HEK293 (cell line): ENCODE results near the gene CNTN4.

Experiments used
- CTCF ChIA-PET: fragments of 350-600 bp; formaldehyde crosslinking; extraction: SDS; loops from one replicate; lab custom pipeline; 2021; ENCODE audit warnings: antibody characterized with exemption; lab: Yijun Ruan, JAX
- POLR2A ChIA-PET: fragments of 300-600 bp; formaldehyde crosslinking; extraction: SDS; loops from one replicate; lab custom pipeline; 2020; ENCODE audit warnings: antibody characterized with exemption, inconsistent platforms; lab: Yijun Ruan, JAX
- H3K27ac ChIP-seq: fragments of 200-500 bp; sonication (Bioruptor generic); 2 replicates; pipeline ENCODE4 v1.5.1; 2014; ENCODE audit warnings: low read depth, low read length, control low read depth, inconsistent platforms; ENCODE audit errors: extremely low read depth
- H3K36me3 ChIP-seq, 2 experiments: fragments of 200-500 bp in 1 of 2; sonication (Bioruptor generic) in 1 of 2; 1 replicate in 1 of 2; 2 replicates in 1 of 2; pipeline ENCODE4 v1.5.1; 2014 to 2017; ENCODE audit warnings: inconsistent platforms in 2 of 2, low read length in 2 of 2; ENCODE audit not compliant: control insufficient read depth in 2 of 2, insufficient read depth in 1 of 2
- H3K4me1 ChIP-seq: fragments of 200-500 bp; sonication (Bioruptor generic); 2 replicates; pipeline ENCODE4 v1.5.1; 2014; ENCODE audit warnings: mild to moderate bottlenecking, low read length, inconsistent platforms; ENCODE audit not compliant: control insufficient read depth, insufficient read depth
- H3K4me3 ChIP-seq: 2 replicates; pipeline ENCODE4 v1.5.1; 2011; ENCODE audit warnings: low read depth, mild to moderate bottlenecking, control low read depth, low read length, moderate library complexity
- H3K9me3 ChIP-seq: fragments of 200-500 bp; sonication (Bioruptor generic); 2 replicates; pipeline ENCODE4 v1.5.1; 2014; ENCODE audit warnings: low read depth, low read length, inconsistent platforms; ENCODE audit not compliant: control insufficient read depth, insufficient read depth
- HIC1 ChIP-seq: fragments of 450-650 bp; formaldehyde crosslinking; IDR thresholded peaks from 2 replicates; pipeline ENCODE4 v1.5.1; 2016; ENCODE audit warnings: missing biosample characterization, missing genetic modification characterization
- HOXC10 ChIP-seq: sonication (generic); formaldehyde crosslinking; IDR thresholded peaks from 2 replicates; pipeline ENCODE4 v1.8.1; 2023; ENCODE audit warnings: mild to moderate bottlenecking, missing genetic modification reagents
- KLF10 ChIP-seq: fragments of 450-650 bp; IDR thresholded peaks from 2 replicates; pipeline ENCODE4 v1.5.1; 2018; ENCODE audit warnings: missing biosample characterization, mild to moderate bottlenecking, missing genetic modification characterization
- KLF9 ChIP-seq: fragments of 450-650 bp; formaldehyde crosslinking; IDR thresholded peaks from 2 replicates; pipeline ENCODE4 v1.5.1; 2016; ENCODE audit warnings: missing biosample characterization, missing genetic modification characterization, low read depth
- TCF7L2 ChIP-seq: IDR thresholded peaks from 2 replicates; pipeline ENCODE4 v1.6.1; 2011; ENCODE audit warnings: low read depth, mild to moderate bottlenecking, inconsistent platforms, low read length, moderate library complexity, borderline replicate concordance
- TSHZ1 ChIP-seq: fragments of 450-650 bp; formaldehyde crosslinking; IDR thresholded peaks from 2 replicates; pipeline ENCODE4 v1.5.1; 2016; ENCODE audit warnings: missing biosample characterization, missing genetic modification characterization, borderline replicate concordance
- ZBTB48 ChIP-seq: fragments of 450-650 bp; formaldehyde crosslinking; IDR thresholded peaks from 2 replicates; pipeline ENCODE4 v1.5.1; 2016; ENCODE audit warnings: missing biosample characterization, missing genetic modification characterization
- ZNF133 ChIP-seq: fragments of 450-650 bp; formaldehyde crosslinking; IDR thresholded peaks from 2 replicates; pipeline ENCODE4 v1.5.1; 2016; ENCODE audit warnings: missing biosample characterization, missing genetic modification characterization
- ZNF19 ChIP-seq: fragments of 450-650 bp; formaldehyde crosslinking; IDR thresholded peaks from 2 replicates; pipeline ENCODE4; 2016; ENCODE audit warnings: missing biosample characterization, missing genetic modification characterization, low read depth
- ZNF248 ChIP-seq: fragments of 450-650 bp; formaldehyde crosslinking; IDR thresholded peaks from 2 replicates; pipeline ENCODE4 v1.5.1; 2017; ENCODE audit warnings: missing biosample characterization, missing genetic modification characterization
- ZNF302 ChIP-seq: fragments of 450-650 bp; formaldehyde crosslinking; IDR thresholded peaks from 2 replicates; pipeline ENCODE4 v1.5.1; 2016; ENCODE audit warnings: missing biosample characterization, missing genetic modification characterization, low read depth
- ZNF366 ChIP-seq: fragments of 450-650 bp; formaldehyde crosslinking; conservative IDR thresholded peaks from 2 replicates; pipeline ENCODE4 v1.5.1; 2016; ENCODE audit warnings: missing biosample characterization, missing genetic modification characterization
- ZNF37A ChIP-seq: fragments of 450-650 bp; IDR thresholded peaks from 2 replicates; pipeline ENCODE4 v1.5.1; 2018; ENCODE audit warnings: missing biosample characterization, missing genetic modification characterization
- ZNF449 ChIP-seq: fragments of 450-650 bp; formaldehyde crosslinking; IDR thresholded peaks from 2 replicates; pipeline ENCODE4 v1.5.1; 2017; ENCODE audit warnings: missing biosample characterization, mild to moderate bottlenecking, missing genetic modification characterization, moderate library complexity
- ZNF473 ChIP-seq: fragments of 450-650 bp; formaldehyde crosslinking; IDR thresholded peaks from 2 replicates; pipeline ENCODE4 v1.5.1; 2017; ENCODE audit warnings: missing biosample characterization, missing genetic modification characterization
- ZNF510 ChIP-seq: fragments of 450-650 bp; formaldehyde crosslinking; IDR thresholded peaks from 2 replicates; pipeline ENCODE4 v1.5.1; 2018; ENCODE audit warnings: mild to moderate bottlenecking, missing genetic modification characterization, missing biosample characterization; ENCODE audit not compliant: insufficient replicate concordance
- ZNF530 ChIP-seq: fragments of 450-650 bp; formaldehyde crosslinking; IDR thresholded peaks from 2 replicates; pipeline ENCODE4 v1.5.1; 2016; ENCODE audit warnings: low read depth, missing biosample characterization, missing genetic modification characterization
- ZNF660 ChIP-seq: fragments of 450-650 bp; IDR thresholded peaks from 2 replicates; pipeline ENCODE4 v1.5.1; 2018; ENCODE audit warnings: missing biosample characterization, mild to moderate bottlenecking, missing genetic modification characterization
- ZNF707 ChIP-seq: fragments of 450-650 bp; formaldehyde crosslinking; IDR thresholded peaks from 2 replicates; pipeline ENCODE4 v1.5.1; 2016; ENCODE audit warnings: missing biosample characterization, missing genetic modification characterization
- ZNF776 ChIP-seq: fragments of 450-650 bp; formaldehyde crosslinking; IDR thresholded peaks from 2 replicates; pipeline ENCODE4 v1.5.0; 2017; ENCODE audit warnings: missing biosample characterization, missing genetic modification characterization, borderline replicate concordance

The CNTN4 gene

GRCh38 chr3:3037156-3037555 lies 938.5 kb downstream of the CNTN4 start:
- Histone ChIP-seq H3K9me3 (no peaks in the 10 kb centered on the region), H3K4me1 (no peaks in the 10 kb centered on the region), H3K36me3 (no peaks in the 10 kb centered on the region), H3K4me3 (no peak overlapping the region), H3K27ac (no peak overlapping the region)
- ChIA-PET CTCF (no interaction called here), POLR2A (no interaction called here)
- TF ChIP-seq ZNF19 (tag by site-specific recombination) (no peak), ZBTB48 (tag by site-specific recombination) (no peak), KLF9 (tag by site-specific recombination) (no peak)

- no peaks in the 10 kb centered on the region for H3K4me1 ChIP-seq
- TF ChIP-seq ZNF248 (tag by site-specific recombination) (no peak), ZNF37A (tag by site-specific recombination) (no peak), ZNF133 (no peak), HOXC10 (CRISPR knock-in tag) (no peak), ZNF530 (tag by site-specific recombination) (no peak), TSHZ1 (no peak), ZNF510 (no peak), ZNF473 (tag by site-specific recombination) (no peak), ZNF449 (tag by site-specific recombination) (no peak), ZNF366 (tag by site-specific recombination) (no peak), ZNF660 (tag by site-specific recombination) (no peak), ZNF707 (no peak), HIC1 (tag by site-specific recombination) (no peak), TCF7L2 (no peak), KLF10 (no peak), ZNF776 (tag by site-specific recombination) (no peak), ZNF302 (no peak)
- no peaks in the 10 kb centered on the region for H3K9me3 ChIP-seq
- H3K4me3 ChIP-seq: no peak overlapping the region
- ChIA-PET CTCF (interaction anchor here (0.8 to 1.0 kb wide), 2 partner anchors 17 to 21 kb away, joined by 3 read pairs; no protein-coding TSS in a partner anchor), POLR2A (no interaction called here)
- no peak overlapping the region for H3K27ac ChIP-seq
- no peaks in the 10 kb centered on the region for H3K36me3 ChIP-seq
Measured at GRCh38 chr3:3038201-3038991, 939.7 kb downstream of the CNTN4 start.
